ENCODE measurements around the gene GMEB2.

DNA sequence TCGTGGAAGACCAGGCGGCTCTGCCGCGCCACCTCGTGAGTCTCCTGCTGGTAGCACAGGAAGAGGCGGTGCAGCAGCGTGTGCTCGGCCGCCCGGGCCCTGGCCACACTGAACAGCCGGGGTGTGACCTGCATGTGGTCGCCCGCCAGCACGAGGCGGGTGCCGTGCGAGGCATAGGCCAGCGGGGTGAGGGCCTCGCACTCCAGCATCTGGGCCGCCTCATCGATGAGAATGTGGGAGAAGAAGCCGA lies 59.8 kb downstream of the GMEB2 start:
- TF ChIP-seq POLR2A (IDR thresholded peaks at IDR 0.05), result no peak
- TF ChIP-seq, protein P1, sequence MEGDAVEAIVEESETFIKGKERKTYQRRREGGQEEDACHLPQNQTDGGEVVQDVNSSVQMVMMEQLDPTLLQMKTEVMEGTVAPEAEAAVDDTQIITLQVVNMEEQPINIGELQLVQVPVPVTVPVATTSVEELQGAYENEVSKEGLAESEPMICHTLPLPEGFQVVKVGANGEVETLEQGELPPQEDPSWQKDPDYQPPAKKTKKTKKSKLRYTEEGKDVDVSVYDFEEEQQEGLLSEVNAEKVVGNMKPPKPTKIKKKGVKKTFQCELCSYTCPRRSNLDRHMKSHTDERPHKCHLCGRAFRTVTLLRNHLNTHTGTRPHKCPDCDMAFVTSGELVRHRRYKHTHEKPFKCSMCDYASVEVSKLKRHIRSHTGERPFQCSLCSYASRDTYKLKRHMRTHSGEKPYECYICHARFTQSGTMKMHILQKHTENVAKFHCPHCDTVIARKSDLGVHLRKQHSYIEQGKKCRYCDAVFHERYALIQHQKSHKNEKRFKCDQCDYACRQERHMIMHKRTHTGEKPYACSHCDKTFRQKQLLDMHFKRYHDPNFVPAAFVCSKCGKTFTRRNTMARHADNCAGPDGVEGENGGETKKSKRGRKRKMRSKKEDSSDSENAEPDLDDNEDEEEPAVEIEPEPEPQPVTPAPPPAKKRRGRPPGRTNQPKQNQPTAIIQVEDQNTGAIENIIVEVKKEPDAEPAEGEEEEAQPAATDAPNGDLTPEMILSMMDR (IDR thresholded peaks at IDR 0.05), result no peak

Data from right lobe of liver (tissue), 4 donors.